Measurements from ENCODE around the gene ZNF432. TPM values are rescaled to one million over a fixed set of nuclear protein-coding genes. Genes with fewer than 3 reads are reported as not detected.

ZNF432 gene
- total RNA-seq, 1 donor from 2014 or later: 19.1 TPM

GRCh38 chr19:52020506-52020905 is 28.1 kb downstream of the ZNF432 start:
- H3K36me3 Mint-ChIP-seq: peaks cover 91% of the 10 kb centered on the region
- peaks cover 16% of the 10 kb centered on the region for H3K9me3 Mint-ChIP-seq
- DNase-seq (ENCODE audit: extremely low spot score, unreplicated experiment): no peak
- no peaks in the 10 kb centered on the region for H3K4me1 Mint-ChIP-seq (ENCODE audit: unreplicated experiment)
- no peak overlapping the region for H3K27ac Mint-ChIP-seq
- H3K4me3 Mint-ChIP-seq: no peak overlapping the region
- no peaks in the 10 kb centered on the region for H3K27me3 Mint-ChIP-seq
- TF ChIP-seq CTCF (conservative IDR thresholded peaks at IDR 0.05): no peak

- Mint-ChIP-seq H3K4me3 (peak overlapping the region; percentile 56), H3K27me3 (no peaks in the 10 kb centered on the region), H3K27ac (no peak overlapping the region), H3K9me3 (peaks cover 15% of the 10 kb centered on the region), H3K36me3 (peaks cover 38% of the 10 kb centered on the region), H3K4me1 (ENCODE audit: unreplicated experiment) (peaks cover 16% of the 10 kb centered on the region)
- no peak for TF ChIP-seq CTCF (conservative IDR thresholded peaks at IDR 0.05)
- DNase-seq (ENCODE audit: extremely low spot score, unreplicated experiment): no peak
These were observed 38.0 kb downstream of the ZNF432 start for GRCh38 chr19:52010674-52011073.

DNA sequence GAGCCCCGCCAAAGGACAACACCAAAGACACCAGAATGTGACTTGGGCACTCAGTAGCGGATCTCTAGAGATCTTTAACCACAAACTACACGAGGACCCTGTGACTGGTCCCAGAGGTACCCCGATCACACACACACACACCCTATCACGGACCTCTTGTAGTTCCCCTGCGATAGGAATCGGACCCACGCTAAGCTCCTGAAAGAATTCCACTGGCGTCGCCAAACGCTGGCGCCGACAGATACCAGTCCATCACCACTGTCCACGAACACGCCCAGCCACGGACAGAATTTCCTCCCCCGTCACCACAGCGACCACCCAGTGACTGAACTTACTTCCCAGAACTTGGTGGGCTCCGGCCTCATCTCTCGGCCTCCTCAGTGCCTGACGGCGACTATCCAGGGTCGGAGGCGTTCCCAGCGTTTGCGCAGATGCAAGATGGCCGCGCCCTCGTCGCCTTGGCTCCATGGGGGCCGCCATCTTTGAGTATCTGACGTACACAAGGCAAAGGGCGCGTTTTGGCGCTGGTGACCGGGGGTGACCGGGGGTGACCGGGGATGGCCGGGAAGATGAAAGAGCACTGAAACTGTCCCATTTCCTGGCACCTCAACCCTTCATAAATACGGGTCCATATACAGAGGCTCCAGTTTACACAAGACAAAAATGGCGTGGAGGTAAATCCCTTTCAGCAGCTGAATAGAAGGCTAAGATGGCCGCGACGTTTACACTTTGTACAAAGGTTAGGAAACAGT is 40.7 kb downstream of the ZNF432 start, which contains the start of gene ZNF615:
TSS of gene ZNF615 (minus strand) at position 406 of the 752 bp plus-strand sequence. CDS start 4,500 bp downstream, outside the sequence.
- DNase-seq (ENCODE audit: extremely low spot score, unreplicated experiment): peak; percentile 91
- peaks cover 19% of the 10 kb centered on the region for H3K9me3 Mint-ChIP-seq
- H3K36me3 Mint-ChIP-seq: peaks cover 37% of the 10 kb centered on the region
- no peaks in the 10 kb centered on the region for H3K27me3 Mint-ChIP-seq
- peak within 1 kb of the TSS; percentile 99 for H3K27ac Mint-ChIP-seq
- TF ChIP-seq CTCF (conservative IDR thresholded peaks at IDR 0.05): no peak
- H3K4me3 Mint-ChIP-seq: peak within 1 kb of the TSS; percentile 99
- peaks cover 16% of the 10 kb centered on the region for H3K4me1 Mint-ChIP-seq (ENCODE audit: unreplicated experiment)

GRCh38 chr19:52007451-52007805 is 41.2 kb downstream of the ZNF432 start:
- peak overlapping the region; percentile 99 for H3K4me3 Mint-ChIP-seq
- DNase-seq (ENCODE audit: extremely low spot score, unreplicated experiment): no peak
- peaks cover 19% of the 10 kb centered on the region for H3K9me3 Mint-ChIP-seq
- no peak for TF ChIP-seq CTCF (conservative IDR thresholded peaks at IDR 0.05)
- peak overlapping the region; percentile 99 for H3K27ac Mint-ChIP-seq
- no peaks in the 10 kb centered on the region for H3K27me3 Mint-ChIP-seq
- peaks cover 16% of the 10 kb centered on the region for H3K4me1 Mint-ChIP-seq (ENCODE audit: unreplicated experiment)
- H3K36me3 Mint-ChIP-seq: peaks cover 35% of the 10 kb centered on the region

DNA sequence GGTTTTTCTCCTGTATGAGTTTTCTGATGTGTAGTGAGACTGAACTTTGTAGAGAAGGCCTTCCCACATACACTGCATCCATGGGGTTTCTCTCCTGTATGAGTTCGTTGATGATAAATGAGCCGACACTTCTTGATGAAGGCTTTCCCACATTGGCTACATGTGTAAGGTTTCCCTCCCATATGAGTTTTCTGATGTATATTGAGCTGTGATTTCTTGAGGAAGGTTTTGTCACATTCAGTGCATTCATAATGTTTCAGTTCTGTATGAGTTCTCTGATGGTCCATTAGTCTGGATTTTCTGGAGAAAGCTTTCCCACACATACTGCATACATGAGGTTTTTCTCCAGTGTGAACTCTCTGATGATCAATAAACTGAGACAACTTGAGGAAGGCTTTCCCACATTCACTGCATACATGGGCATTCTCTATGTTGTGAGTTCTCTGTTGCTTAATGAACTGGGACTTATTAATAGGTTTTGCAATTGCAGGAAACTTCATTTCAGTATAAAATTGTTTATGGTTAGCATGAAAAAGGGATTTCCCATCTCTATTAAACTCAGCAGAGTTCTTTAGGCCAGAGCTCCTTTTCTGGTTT is 54.5 kb downstream of the ZNF432 start:
- Mint-ChIP-seq H3K27me3 (no peaks in the 10 kb centered on the region), H3K9me3 (peaks cover 35% of the 10 kb centered on the region), H3K4me3 (no peak overlapping the region), H3K4me1 (ENCODE audit: unreplicated experiment) (no peaks in the 10 kb centered on the region), H3K36me3 (peaks cover 72% of the 10 kb centered on the region), H3K27ac (no peak overlapping the region)
- DNase-seq (ENCODE audit: extremely low spot score, unreplicated experiment): no peak
- no peak for TF ChIP-seq CTCF (conservative IDR thresholded peaks at IDR 0.05)
